NT2/D1 (cell line): ENCODE results near the gene LRRC4C.

Experiments
- SUZ12 ChIP-seq: IDR thresholded peaks from 2 replicates; pipeline ENCODE4 v1.6.1; 2011; ENCODE audit not compliant: insufficient read length, insufficient read depth; ENCODE audit errors: extremely low read depth
- YY1 ChIP-seq: IDR thresholded peaks from 2 replicates; pipeline ENCODE4 v1.6.1; 2011; ENCODE audit not compliant: insufficient read length, insufficient read depth
- ZNF274 ChIP-seq: IDR thresholded peaks from 2 replicates; pipeline ENCODE4 v1.6.1; 2011; ENCODE audit warnings: mild to moderate bottlenecking, low read depth, low read length

- TF ChIP-seq SUZ12 = no peak
- TF ChIP-seq YY1 = no peak
- TF ChIP-seq ZNF274 = no peak
Measured at GRCh38 chr11:41403458-41403857, 56.0 kb downstream of the LRRC4C start.
